Amniotic stem cell (primary cell): ENCODE data around the gene CYP2W1.
"Not testable (repeated sequence)": the region's sequence is repeated elsewhere in the genome, so short reads cannot be mapped to it uniquely, and the experiment has no call there.

Experiments used
- DNase-seq: peaks from one replicate; lab custom pipeline; 2025; lab: John Stamatoyannopoulos, UW

CYP2W1 gene

DNA sequence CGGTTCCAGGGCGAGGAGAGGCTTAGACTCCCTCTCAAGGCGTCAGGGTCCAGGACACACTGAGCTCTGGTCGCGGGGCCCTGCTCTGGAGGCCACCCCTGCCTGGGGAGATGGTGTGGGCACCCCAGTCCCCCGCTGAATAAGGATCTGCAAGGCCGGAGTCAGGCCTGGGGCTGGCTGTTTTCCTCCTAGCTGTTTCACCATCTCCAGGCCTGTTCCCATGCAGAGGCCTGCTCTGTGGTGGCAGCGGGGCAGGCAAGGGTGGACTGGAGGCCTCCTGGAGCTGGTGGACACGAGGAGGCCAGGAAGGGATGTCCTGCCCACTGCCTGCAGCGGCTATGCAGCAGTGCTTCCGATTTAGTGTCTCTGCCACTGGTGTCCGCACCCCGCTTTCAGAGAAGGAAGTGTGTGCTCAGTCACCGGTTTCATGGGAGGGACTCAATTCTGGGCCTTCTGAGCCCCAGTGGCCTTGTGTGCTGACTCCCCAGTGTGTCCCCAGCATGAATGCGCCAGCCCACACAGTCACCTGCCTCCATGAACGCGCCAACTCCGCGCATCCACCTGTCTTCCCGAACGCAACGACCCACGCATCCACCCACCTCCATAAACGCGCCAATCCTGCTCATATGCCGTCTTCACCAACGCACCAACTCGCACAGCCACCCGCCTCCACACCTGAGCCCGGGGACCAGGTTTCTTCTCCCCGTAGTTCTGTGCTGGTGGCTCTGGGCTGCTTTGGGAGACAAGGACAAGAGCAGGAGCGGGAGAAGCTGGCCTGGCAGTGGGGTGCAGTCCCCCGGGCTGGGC is 46.9 kb downstream of the CYP2W1 start:
- DNase-seq = no peak

DNA sequence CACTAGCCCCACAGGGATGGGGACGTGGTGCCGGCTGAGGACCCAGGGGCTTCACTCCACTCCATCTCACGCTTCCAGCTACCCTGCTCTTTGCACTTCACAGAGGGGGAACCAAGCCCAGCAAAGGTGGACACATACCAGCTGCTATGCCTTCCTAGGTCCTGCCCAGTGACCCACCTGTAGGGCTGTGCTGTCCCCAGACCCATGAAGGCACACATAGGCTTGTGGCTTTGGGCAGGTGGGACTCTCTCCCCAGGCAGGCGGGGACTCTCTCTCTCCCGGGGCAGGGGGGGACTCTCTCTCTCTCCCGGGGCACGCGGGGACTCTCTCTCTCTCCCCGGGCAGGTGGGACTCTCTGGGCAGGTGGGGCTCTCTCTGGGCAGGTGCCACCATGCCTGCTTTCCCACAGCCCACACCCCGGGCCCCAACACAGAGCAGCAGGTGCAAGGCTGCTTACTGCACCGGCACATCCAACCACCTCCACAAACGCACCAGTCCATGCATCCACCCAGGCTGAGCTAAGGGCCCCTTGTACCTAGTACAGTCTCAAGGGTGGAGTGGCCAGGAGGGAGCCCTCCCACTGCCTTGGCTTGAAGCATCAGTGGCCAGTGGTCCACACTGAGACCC is 47.6 kb downstream of the CYP2W1 start:
- DNase-seq = no peak

DNA sequence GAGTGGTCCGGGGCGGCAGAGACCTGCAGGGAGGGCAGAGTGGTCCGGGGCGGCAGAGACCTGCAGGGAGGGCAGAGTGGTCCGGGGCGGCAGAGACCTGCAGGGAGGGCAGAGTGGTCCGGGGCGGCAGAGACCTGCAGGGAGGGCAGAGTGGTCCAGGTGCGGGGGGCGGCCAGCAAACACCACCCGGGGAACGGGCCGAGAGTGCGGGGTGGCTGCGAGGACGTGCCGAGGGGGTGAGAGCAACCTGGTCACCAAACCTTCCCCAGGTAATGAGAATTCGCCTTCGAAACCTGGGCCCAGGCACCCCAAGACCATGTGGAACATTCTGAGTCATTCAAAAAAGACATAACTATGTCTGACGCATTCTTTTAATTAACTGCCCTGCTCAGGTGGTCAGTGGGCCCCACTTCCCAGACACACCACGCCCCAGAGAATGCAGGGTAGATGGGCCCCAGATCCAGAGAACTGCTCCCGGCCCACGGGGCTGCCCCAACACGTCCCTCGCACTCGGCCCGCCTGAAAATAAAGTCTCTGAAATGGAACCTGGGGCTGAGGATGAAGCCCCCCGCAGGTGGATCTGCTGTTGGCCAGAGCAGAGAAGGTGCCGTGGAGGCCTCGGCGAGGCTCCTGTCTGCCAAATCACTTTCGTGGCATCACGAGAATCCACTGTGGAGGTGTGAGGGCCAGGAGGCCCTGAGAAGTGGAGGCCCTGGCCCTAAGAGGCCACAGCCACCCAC is 48.9 kb downstream of the CYP2W1 start:
- DNase-seq = no peak

DNA sequence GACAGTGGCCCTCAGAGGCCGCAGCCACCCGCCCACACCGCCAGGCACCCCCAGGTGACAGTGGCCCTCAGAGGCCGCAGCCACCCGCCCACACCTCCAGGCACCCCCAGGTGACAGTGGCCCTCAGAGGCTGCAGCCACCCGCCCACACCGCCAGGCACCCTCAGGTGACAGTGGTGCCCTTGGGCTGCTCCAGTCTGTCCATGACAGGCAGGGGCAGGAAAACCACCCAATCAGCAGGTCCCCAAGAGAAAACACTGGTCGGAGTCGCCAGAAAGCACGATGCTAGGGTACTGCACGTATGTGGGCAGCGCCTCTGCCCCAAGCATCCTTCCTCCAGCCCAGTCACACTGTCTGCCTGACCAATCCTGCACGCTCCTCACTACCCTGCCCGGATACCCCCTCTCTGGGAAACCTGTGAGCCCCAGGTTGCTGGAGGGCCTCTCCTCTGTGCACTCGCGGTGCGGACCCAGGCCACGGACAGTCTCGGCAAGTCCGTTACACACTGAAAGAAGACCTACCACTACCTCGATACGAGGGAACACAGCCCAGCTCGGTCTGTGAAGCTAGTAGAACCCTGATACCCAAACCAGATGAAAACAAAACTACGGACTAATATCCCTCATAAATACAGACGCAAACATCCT is 49.7 kb downstream of the CYP2W1 start:
- no peak for DNase-seq

DNA sequence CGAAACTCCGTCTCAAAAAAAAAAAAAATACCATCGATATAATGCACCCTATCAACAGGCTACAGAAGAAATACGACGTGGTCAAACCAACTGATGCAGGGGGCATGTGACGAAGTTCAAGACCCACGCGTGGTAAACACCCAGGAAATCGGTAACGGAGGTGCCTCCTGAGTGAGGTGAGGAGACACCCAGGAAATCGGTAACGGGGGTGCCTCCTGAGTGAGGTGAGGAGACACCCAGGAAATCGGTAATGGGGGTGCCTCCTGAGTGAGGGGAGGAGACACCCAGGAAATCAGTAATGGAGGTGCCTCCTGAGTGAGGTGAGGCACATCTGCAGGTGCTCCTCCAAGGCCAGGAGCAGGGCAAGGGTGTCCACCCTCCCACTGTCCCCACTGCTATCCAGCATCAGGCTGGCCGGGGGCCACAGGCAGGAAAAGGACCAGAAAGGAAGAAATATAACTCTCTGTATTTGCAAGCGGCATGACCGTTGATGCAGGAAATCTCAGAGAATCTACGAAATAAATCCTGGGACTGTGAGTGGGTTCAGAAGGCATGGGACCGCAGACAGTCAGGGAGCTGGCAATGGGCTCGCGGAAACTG is 50.7 kb downstream of the CYP2W1 start:
- DNase-seq = no peak

DNA sequence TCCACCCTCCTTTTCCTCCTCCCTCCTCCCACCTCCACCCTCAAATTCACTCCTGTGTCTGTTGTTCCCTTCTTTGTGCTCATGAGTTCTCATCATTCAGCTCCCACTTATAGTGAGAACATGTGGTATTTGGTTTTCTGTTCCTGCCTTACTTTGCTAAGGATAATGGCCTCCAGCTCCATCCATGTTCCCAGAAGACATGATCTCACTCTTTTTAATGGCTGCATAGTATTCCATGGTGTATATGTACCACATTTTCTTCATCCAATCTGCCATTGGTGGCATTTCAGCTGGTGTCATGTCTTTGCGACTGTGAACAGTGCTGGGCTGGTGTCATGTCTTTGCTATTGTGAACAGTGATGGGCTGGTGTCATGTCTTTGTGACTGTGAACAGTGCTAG is 51.8 kb downstream of the CYP2W1 start:
- DNase-seq = not testable (repeated sequence)

DNA sequence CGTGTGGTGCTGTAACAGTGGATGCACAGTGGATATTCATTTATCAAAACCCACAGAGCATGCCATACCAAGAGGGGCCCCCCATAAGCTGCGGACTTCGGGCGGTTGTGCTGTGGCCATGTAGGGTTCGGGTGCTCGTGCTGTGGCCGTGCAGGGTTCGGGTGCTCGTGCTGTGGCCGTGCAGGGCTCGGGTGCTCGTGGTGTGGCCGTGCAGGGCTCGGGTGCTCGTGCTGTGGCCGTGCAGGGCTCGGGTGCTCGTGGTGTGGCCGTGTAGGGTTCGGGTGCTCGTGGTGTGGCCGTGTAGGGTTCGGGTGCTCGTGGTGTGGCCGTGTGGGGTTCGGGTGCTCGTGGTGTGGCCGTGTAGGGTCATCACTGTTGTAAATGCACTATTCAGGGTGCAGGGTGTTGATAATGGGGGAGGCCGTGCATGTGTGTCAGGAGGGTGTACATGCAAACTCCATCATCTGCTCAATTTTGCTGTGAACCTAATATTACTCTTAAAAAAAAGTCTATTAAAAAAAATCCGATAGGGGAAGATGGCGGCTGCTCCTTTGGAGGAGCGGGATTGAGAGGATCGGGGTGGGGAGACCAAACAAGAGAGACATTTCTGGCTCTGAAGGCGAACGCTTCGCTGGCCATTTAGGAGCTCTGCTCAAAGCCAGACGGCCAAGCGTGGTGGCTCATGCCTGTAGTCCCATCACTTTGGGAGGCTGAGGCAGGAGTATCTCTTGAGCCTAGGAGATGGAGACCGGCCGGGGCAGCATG is 53.4 kb downstream of the CYP2W1 start:
- not testable (repeated sequence) for DNase-seq
